GM19452 (cell line): ENCODE results near the gene MSANTD7.
"Not testable (repeated sequence)": the region's sequence is repeated elsewhere in the genome, so short reads cannot be mapped to it uniquely, and the experiment has no call there.

Source experiments
- ATAC-seq: cut with Tn5 transposase; IDR thresholded peaks from one replicate; pipeline ENCODE4 v1.9.1; 2021; ENCODE audit not compliant: unreplicated experiment

MSANTD7 gene

DNA sequence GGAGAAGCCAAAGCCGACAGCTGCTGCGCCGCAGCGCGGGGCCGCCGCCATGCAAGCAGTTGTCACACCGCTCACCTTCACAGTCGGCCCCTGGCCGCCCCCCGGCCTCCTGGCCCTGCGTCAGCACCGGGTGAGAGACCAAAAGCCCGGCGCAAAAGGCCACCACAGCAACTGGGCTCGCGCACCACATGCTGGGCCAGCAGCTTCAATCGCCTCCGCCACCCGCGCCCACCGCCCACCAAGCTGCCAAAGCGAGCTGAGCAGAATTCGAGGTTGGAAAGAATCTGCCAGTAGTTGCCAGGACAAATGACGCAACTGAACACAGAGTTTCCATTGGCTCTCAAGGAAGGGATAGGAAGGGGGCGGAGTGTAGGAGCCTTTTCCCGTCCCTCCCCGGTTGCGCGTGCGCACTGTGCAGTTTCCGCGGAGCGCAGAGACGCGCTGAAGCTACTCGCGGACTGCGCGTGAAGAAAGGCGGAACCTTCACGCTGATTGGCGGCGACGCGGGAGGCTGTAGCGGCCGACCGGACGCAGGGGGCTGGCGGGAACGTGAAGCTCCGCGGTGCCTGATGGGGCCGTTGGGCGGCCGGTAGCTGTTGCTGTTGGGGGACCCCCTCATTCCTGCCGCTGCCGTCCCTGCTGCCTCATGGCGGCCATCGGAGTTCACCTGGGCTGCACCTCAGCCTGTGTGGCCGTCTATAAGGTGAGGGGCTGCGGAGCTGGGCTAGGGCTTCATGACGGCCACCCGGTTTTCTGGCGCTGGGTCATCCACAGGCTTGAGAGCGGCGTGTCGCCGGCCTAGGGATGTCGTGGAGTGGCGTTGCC is at the start of gene MSANTD7, which contains the start of the genes CDNF and HSPA14:
Gene MSANTD7 (plus strand): TSS at position 550 of the 825 bp plus-strand sequence. CDS start 3,979 bp downstream, outside the sequence.
Gene CDNF (minus strand): TSS at position 281 of the 825 bp plus-strand sequence. CDS start 91 bp downstream, at position 190.
Gene HSPA14 (plus strand): TSS at position 550 of the 825 bp plus-strand sequence. CDS start 97 bp downstream, at position 647.
- ATAC-seq = peak; percentile 94

- ATAC-seq = no peak
These were observed 39.5 kb upstream of the MSANTD7 start for GRCh38 chr10:14798636-14799035.

- ATAC-seq = no peak
These were observed 37.7 kb upstream of the MSANTD7 start for GRCh38 chr10:14800397-14800796.

DNA sequence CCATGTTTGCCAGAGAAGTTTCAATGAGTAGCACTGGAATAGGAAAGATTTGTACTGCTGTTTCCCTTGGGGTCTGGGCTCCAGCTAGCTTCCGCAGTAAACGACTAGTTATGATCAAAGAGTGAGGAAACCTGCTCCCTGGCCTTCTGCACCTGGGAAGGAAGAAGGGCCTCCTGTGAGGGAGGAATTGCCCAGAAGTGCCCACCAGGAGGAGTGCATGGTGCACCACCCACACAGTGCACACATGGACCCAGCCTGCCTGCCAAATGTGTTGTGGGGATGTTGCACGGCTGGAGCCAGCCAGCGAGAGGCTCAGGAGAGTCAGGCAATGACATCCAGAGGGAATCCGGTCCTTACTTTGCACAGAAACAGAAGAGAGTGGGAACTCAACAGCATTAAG is 36.4 kb upstream of the MSANTD7 start:
- ATAC-seq = no peak

DNA sequence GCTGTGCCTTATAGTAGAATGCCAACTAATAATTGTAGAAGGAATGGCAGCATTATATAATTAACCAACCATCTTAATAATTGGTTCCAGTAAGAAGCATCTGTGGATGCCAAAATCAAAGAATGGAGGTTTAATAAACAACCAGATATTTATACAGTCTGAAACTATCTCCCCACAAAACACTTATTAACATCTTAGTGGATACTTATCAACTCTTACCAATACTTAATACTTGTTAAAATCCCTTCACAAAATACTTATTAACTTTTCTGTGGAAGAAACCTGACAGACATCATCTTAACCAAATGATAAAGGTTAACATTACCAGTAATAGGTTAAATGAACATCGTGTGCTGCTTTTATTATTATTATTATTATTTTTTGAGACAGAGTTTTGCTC is 34.3 kb upstream of the MSANTD7 start:
- no peak for ATAC-seq

DNA sequence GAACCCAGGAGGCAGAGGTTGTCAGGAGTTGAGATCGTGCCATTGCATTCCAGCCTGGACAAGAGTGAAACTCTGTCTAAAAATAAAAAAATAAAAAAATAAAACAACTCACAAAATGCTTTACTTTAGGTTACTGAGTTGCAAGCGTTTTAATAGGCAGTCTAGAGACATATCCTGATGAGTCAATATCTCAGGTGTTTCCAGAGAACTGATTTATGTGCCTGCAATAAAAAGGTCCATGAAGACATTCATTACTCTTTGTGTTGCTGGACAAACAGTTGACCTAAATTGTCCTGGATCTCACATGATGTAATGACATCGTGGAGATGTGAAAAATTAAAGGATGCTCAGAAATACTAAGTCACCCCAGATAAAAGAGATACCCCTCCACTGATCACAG is 31.8 kb upstream of the MSANTD7 start:
- ATAC-seq = no peak

GRCh38 chr10:14810969-14811953 is 26.8 kb upstream of the MSANTD7 start:
- no peak for ATAC-seq

DNA sequence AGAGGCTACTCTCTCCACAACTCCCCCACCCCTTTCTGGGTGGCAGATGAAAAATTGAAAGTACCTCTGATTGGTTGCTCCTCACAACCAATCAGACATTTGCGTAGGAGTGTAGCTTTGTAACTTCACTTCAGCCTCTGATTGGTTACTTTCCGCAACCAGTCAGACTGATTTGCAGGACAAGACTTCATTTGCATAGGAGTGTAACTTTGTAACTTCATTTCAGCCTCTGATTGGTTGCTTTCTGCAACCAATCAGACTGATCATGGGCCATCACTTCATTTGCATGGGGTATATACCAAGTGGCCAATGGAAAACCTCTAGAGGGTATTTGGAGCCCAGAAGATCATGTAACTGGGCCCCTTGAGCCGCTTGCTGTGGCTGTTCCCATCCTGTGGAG is 25.8 kb upstream of the MSANTD7 start:
- no peak for ATAC-seq

GRCh38 chr10:14815681-14816080 is 22.4 kb upstream of the MSANTD7 start:
- no peak for ATAC-seq

DNA sequence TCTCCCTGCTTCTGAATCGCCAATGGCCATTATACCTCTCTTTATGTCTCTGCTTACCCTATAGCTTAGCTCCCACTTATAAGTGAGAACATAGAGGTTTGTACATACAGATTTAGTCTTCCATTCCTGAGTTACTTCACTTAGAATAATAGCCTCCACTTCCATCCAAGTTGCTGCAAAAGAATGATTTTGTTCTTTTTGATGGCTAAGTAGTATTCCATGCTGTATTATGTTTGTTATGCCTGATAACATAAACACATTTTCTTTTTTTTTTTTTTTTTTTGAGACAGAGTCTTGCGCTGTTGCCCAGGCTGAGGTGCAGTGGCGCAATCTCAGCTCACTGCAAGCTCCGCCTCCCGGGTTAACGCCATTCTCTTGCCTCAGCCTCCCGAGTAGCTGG is 21.4 kb upstream of the MSANTD7 start:
- not testable (repeated sequence) for ATAC-seq

- no peak for ATAC-seq
These were observed 17.9 kb upstream of the MSANTD7 start for GRCh38 chr10:14820010-14820774.

- ATAC-seq = no peak
These were observed 17.3 kb upstream of the MSANTD7 start for GRCh38 chr10:14820775-14821154.

- no peak for ATAC-seq
These were observed 16.3 kb upstream of the MSANTD7 start for GRCh38 chr10:14821635-14822375.

DNA sequence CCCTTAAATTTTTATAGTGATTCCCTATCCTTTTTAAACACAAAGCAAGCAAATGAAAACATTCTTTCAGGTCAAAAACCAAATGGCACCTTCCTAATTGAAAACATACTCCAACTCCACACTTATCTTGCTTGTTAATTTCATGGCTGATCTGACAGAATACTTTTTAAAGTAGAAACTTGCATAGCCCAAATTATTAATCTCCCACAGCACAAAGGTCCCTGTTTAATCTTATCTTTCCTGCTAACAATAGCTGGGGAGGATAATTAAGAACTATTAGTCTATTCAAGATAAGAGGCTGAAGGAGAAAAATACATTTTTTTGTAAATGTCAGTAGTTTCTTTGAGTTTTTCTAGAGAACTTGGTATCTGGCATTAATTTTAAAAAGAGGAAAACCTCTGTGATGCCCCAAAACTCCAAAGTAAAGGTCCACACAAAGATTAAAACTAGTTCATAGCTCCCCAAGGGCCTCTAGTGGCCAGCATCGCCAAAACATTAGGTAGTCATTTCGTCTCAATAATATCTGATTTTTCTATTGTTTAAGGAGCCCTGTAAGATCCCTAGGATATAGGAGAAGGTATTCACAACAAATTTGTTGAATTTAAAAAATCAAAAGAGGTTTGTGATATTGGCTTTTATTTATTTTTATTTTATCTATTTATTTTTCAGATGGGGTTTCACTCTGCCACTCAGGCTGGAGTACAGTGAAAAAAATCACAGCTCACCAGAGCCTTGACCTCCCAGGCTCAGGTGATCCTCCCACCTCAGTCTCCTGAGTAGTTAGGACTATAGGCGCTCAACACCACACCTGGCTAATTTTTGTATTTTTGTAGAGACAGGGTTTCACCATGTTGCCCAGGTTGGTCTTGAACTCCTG is 15.0 kb upstream of the MSANTD7 start:
- no peak for ATAC-seq

- no peak for ATAC-seq
These were observed 14.1 kb upstream of the MSANTD7 start for GRCh38 chr10:14823966-14824365.

DNA sequence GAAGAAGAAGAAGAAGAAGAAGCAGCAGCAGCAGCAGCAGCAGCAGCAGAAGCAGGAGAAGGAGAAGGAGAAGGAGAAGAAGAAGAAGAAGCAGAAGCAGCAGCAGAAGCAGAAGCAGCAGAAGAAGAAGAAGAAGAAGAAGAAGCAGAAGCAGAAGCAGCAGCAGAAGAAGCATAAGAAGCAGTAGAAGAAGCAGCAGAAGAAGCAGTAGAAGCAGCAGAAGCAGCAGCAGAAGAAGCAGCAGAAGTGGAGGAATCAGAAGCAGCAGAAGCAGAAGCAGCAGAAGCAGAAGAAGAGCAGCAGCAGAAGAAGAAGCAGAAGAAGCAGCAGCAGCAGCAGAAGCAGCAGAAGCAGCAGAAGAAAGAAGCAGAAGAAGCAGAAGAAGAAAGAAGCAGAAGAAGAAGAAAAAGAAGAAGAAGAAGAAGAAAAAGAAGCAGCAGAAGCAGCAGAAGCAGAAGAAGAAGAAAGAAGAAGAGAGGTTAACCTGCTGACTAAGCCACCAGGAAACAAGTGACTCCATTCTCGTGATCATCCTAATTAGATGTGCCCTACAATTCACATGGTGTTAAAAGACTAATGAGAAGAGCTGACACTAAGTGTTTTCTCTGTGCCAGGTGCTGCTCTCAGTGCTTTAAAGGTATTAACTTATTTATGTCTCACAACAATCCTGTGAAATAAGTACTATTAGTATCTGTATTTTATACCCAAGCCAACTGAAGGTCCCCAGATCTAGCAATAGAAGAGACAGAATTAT is 11.9 kb upstream of the MSANTD7 start:
- no peak for ATAC-seq

DNA sequence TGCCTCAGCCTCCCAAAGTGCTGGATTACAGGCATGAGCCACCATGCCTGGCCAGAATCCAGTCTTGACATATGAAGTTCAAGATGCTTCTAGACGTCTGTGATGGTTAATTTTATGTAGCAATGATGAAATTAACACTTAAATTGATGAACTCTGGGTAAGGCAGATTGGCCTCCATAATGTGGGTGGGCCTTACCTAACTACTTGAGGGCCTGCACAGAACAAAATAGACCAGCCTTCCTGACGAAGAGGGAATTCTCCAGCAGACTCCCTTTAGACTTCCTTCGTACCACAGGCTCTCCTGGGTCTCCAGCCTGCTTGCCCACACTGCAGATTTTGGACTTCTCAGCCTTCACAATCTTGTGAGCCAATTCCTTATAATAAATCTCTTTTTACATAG is 5.0 kb upstream of the MSANTD7 start:
- ATAC-seq = no peak

- no peak for ATAC-seq
These were observed 1.9 kb upstream of the MSANTD7 start for GRCh38 chr10:14836208-14836607.
